Fibroblast of villous mesenchyme (primary cell): Measurements from ENCODE around the gene MAP1LC3B. TPM values are rescaled to one million over a fixed set of nuclear protein-coding genes. Genes with fewer than 3 reads are reported as not detected.

Source experiments
- DNase-seq: peaks from one replicate; pipeline ENCODE4 v3.0.0-alpha.2; 2010; ENCODE audit warnings: low read depth
- H3K4me3 ChIP-seq: 2 replicates; pipeline ENCODE4 v1.5.1; 2011; ENCODE audit warnings: low read depth, mild to moderate bottlenecking, low read length
- CTCF ChIP-seq: IDR thresholded peaks from 2 replicates; pipeline ENCODE4 v1.5.1; 2012; ENCODE audit warnings: low read depth, mild to moderate bottlenecking, low read length; ENCODE audit not compliant: insufficient read depth
- total RNA-seq: library from RNA; depleted of rRNA; stranded (reverse); fragments of >200 nt; gene quantifications from 2 replicates; pipeline ENCODE4 v1.2.3, GENCODE V29; 2012

The MAP1LC3B gene
- total RNA-seq, 1 donor, result 36.3 TPM

- DNase-seq, result no peak
- no peak overlapping the region for H3K4me3 ChIP-seq
- TF ChIP-seq CTCF, result no peak
Observed at GRCh38 chr16:87415441-87415840, 23.3 kb downstream of the MAP1LC3B start.

- no peak overlapping the region for H3K4me3 ChIP-seq
- TF ChIP-seq CTCF, result peak; percentile 77
- DNase-seq, result peak; percentile 76
Observed at GRCh38 chr16:87416826-87417527, 24.8 kb downstream of the MAP1LC3B start.

- no peak overlapping the region for H3K4me3 ChIP-seq
- no peak for TF ChIP-seq CTCF
- no peak for DNase-seq
Observed at GRCh38 chr16:87417528-87417910, 25.4 kb downstream of the MAP1LC3B start.

GRCh38 chr16:87418216-87418615 is 26.1 kb downstream of the MAP1LC3B start:
- no peak overlapping the region for H3K4me3 ChIP-seq
- TF ChIP-seq CTCF, result no peak

GRCh38 chr16:87418644-87419043 is 26.5 kb downstream of the MAP1LC3B start:
- DNase-seq, result peak; percentile 33
- TF ChIP-seq CTCF, result no peak

More at GRCh38 chr16:87418216-87418615, 26.1 kb downstream of the MAP1LC3B start:
- DNase-seq, result no peak

GRCh38 chr16:87420026-87421002 is 28.2 kb downstream of the MAP1LC3B start:
- H3K4me3 ChIP-seq, result no peak overlapping the region
- no peak for TF ChIP-seq CTCF
- no peak for DNase-seq

More at GRCh38 chr16:87418644-87419043, 26.5 kb downstream of the MAP1LC3B start:
- H3K4me3 ChIP-seq, result no peak overlapping the region
